ENCODE measurements around the gene ZDHHC7. TPM values are rescaled to one million over a fixed set of nuclear protein-coding genes. Genes with fewer than 3 reads are reported as not detected.

The ZDHHC7 gene
- total RNA-seq, 1 donor from 2014 or later = 53.4 TPM

GRCh38 chr16:85002099-85002541 is 9.2 kb downstream of the ZDHHC7 start:
- H3K4me3 ChIP-seq (ENCODE audit: low read depth, low read length) = no peak overlapping the region
- no peak for DNase-seq (ENCODE audit: low read depth)

GRCh38 chr16:84999857-85000480 is 11.4 kb downstream of the ZDHHC7 start:
- Histone ChIP-seq H3K4me3 (ENCODE audit: low read depth, low read length) (no peak overlapping the region), H3K27me3 (ENCODE audit: control insufficient read depth, insufficient read depth, low read length) (no peaks in the 10 kb centered on the region), H3K36me3 (ENCODE audit: control insufficient read depth, insufficient read depth, low read length) (no peaks in the 10 kb centered on the region)
- TF ChIP-seq CTCF (IDR thresholded peaks at IDR 0.05; ENCODE audit: insufficient read depth, low read length, poor library complexity, severe bottlenecking) = no peak
- no peak for DNase-seq (ENCODE audit: low read depth)

More at GRCh38 chr16:85002099-85002541, 9.2 kb downstream of the ZDHHC7 start:
- TF ChIP-seq CTCF (IDR thresholded peaks at IDR 0.05; ENCODE audit: insufficient read depth, low read length, poor library complexity, severe bottlenecking) = no peak
- Histone ChIP-seq H3K27me3 (ENCODE audit: control insufficient read depth, insufficient read depth, low read length) (no peaks in the 10 kb centered on the region), H3K36me3 (ENCODE audit: control insufficient read depth, insufficient read depth, low read length) (no peaks in the 10 kb centered on the region)

- DNase-seq (ENCODE audit: low read depth) = no peak
- TF ChIP-seq CTCF (IDR thresholded peaks at IDR 0.05; ENCODE audit: insufficient read depth, low read length, poor library complexity, severe bottlenecking) = no peak
- Histone ChIP-seq H3K27me3 (ENCODE audit: control insufficient read depth, insufficient read depth, low read length) (no peaks in the 10 kb centered on the region), H3K36me3 (ENCODE audit: control insufficient read depth, insufficient read depth, low read length) (no peaks in the 10 kb centered on the region), H3K4me3 (ENCODE audit: low read depth, low read length) (no peak overlapping the region)
These were observed 12.1 kb downstream of the ZDHHC7 start for GRCh38 chr16:84999200-84999599.

GRCh38 chr16:84996365-84996764 is 15.0 kb downstream of the ZDHHC7 start:
- H3K36me3 ChIP-seq (ENCODE audit: control insufficient read depth, insufficient read depth, low read length) = no peaks in the 10 kb centered on the region
- no peaks in the 10 kb centered on the region for H3K27me3 ChIP-seq (ENCODE audit: control insufficient read depth, insufficient read depth, low read length)
- no peak for DNase-seq (ENCODE audit: low read depth)
- no peak overlapping the region for H3K4me3 ChIP-seq (ENCODE audit: low read depth, low read length)
- TF ChIP-seq CTCF (IDR thresholded peaks at IDR 0.05; ENCODE audit: insufficient read depth, low read length, poor library complexity, severe bottlenecking) = no peak

- Histone ChIP-seq H3K27me3 (ENCODE audit: control insufficient read depth, insufficient read depth, low read length) (no peaks in the 10 kb centered on the region), H3K36me3 (ENCODE audit: control insufficient read depth, insufficient read depth, low read length) (no peaks in the 10 kb centered on the region), H3K4me3 (ENCODE audit: low read depth, low read length) (no peak overlapping the region)
- no peak for DNase-seq (ENCODE audit: low read depth)
- no peak for TF ChIP-seq CTCF (IDR thresholded peaks at IDR 0.05; ENCODE audit: insufficient read depth, low read length, poor library complexity, severe bottlenecking)
These were observed 15.7 kb downstream of the ZDHHC7 start for GRCh38 chr16:84995663-84996062.

GRCh38 chr16:84993926-84994325 is 17.4 kb downstream of the ZDHHC7 start:
- no peak overlapping the region for H3K4me3 ChIP-seq (ENCODE audit: low read depth, low read length)
- TF ChIP-seq CTCF (IDR thresholded peaks at IDR 0.05; ENCODE audit: insufficient read depth, low read length, poor library complexity, severe bottlenecking) = no peak
- no peak for DNase-seq (ENCODE audit: low read depth)
- H3K27me3 ChIP-seq (ENCODE audit: control insufficient read depth, insufficient read depth, low read length) = no peaks in the 10 kb centered on the region
- peaks cover 2% of the 10 kb centered on the region for H3K36me3 ChIP-seq (ENCODE audit: control insufficient read depth, insufficient read depth, low read length)

All from kidney epithelial cell (primary cell).